Skin of body (tissue), 2 donors: ENCODE data around the gene RPH3AL. TPM values are rescaled to one million over a fixed set of nuclear protein-coding genes. Genes with fewer than 3 reads are reported as not detected.
"Not testable (repeated sequence)": the region's sequence is repeated elsewhere in the genome, so short reads cannot be mapped to it uniquely, and the experiment has no call there.

Experiments used
- DNase-seq: peaks from one replicate; lab custom pipeline; 2025; lab: John Stamatoyannopoulos, UW
- total RNA-seq: library from RNA; depleted of rRNA; stranded (reverse); fragments of >200 nt; gene quantifications from one replicate; pipeline ENCODE4 v1.2.3, GENCODE V29; 2014

Gene RPH3AL
- total RNA-seq, 1 donor from 2014 or later = 4.8 TPM

DNA sequence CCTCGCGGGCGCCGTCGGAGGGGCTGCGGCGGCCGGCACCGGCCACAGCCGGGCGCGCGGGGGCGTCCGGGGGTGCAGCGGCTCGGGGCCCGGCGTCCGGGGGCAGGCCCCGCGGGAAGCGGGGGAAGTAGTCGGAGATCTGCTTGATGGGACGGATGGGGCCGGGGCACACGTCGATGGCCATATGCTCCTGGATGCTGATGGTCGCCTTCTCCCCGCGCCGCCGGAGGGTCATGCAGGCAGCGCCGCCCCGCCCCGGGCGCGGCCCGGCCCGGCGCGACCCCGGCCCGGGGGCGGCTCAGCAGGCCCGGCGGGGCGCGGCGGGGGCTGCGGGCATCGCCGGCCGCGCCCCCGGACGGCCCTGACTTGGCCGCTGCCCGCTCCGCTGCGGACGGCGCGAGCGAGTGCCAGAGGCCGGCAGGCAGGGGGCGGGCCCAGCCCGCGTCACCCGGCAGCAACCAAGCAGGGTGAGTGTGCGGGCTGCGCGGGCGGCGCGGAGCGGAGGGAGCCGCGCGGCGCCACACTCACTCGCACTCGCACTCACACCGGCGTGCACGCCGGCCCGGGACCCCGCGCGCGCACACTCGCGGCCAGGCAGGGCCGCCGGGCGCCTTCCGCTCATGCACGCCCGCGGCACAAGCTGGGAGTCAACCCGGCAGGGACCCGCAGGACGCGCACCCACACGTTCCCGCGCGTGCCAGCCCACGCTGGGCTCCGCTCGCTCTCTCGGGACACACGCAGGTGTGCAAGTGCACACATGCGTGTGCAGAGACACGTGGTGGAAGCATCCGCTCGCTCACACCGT, 171.2 kb downstream of the RPH3AL start, which contains the start of gene DOC2B:
TSS of gene DOC2B (minus strand) at position 406 of the 805 bp plus-strand sequence. CDS start at position 235, 171 bp downstream.
- DNase-seq = no peak

DNA sequence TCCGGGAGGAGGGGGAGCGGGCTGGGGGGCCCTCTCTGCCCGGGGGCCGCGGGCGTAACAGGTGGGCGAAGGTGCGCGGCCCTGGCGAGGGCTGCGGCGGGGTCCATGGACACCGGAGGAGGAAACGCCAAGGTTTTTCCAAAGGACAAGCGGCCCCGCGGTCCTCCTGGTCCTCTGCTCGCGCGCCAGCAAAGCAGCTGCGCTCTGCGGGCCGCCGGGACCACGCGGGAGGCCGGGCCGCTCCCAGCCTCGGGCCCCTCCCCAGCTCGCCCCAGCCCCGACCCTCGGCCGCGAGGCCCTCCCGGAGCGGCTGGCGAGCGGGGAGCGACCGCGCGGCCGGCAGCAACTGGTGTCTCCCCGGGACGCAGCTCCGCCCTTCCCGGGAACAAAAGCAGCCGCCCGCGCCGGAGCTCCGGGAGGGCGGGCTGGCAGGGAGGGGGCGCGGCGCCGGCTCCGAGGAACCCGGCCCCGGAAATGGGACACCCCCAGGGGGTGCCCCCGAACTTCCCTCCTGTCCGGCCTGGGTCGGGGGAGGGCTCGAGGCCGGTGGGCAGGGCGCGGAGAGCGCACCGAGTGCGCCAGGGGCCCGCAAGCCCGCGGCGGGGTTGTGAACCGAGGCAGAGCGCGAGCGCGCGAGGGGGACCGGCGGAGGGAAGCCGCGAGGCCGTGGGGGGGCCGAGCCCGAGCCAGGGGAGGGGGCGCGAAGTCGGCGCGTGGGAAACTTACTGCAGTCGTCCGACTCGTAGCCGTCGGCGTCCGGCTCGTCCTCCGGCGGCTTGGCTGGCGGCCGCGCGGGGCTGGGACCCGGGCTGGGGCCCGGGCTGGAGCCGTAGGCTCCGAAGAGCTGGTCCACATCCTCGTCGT, 172.0 kb downstream of the RPH3AL start:
- no peak for DNase-seq

GRCh38 chr17:179781-180380, 172.7 kb downstream of the RPH3AL start:
- no peak for DNase-seq

DNA sequence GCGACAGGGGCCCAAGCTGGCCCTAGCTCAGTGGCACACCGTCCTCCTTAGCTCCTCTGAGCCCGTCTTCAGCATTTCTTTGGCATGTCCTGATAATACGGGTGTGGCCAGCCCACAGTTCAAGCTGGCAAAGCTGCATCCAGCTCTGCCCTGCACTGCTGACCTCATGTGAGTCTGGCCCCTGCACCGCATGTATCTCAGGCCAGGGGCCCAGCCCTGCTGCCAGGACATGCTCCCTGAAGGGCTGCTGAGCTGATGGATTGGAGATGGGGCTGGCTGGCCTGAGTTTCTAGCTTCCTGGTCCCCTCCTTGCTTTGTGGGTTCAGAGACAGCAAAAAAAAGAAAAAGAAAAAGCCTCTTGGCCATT, 173.6 kb downstream of the RPH3AL start:
- DNase-seq = no peak

GRCh38 chr17:178292-179065, 174.1 kb downstream of the RPH3AL start:
- DNase-seq = no peak

DNA sequence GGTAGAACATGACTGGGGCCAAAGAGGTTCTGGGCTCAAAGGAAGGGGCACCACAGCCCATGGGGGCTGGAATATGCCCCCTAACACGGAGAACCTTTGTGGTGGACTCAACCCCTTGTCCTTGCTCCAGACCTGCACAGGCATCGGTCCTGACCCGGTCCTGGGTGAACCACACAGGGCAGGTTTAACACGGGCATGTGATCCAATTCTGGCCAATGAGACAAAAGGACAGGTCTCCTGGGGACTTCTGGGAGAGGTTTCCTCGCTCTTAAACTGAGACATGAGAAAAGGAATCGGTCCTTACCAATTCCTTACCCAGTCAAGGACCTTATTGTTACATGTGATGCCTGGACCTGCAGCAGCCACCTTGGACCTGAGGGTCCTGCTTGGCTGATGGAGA, 174.8 kb downstream of the RPH3AL start:
- DNase-seq = no peak

GRCh38 chr17:177155-177554, 175.5 kb downstream of the RPH3AL start:
- DNase-seq = no peak

DNA sequence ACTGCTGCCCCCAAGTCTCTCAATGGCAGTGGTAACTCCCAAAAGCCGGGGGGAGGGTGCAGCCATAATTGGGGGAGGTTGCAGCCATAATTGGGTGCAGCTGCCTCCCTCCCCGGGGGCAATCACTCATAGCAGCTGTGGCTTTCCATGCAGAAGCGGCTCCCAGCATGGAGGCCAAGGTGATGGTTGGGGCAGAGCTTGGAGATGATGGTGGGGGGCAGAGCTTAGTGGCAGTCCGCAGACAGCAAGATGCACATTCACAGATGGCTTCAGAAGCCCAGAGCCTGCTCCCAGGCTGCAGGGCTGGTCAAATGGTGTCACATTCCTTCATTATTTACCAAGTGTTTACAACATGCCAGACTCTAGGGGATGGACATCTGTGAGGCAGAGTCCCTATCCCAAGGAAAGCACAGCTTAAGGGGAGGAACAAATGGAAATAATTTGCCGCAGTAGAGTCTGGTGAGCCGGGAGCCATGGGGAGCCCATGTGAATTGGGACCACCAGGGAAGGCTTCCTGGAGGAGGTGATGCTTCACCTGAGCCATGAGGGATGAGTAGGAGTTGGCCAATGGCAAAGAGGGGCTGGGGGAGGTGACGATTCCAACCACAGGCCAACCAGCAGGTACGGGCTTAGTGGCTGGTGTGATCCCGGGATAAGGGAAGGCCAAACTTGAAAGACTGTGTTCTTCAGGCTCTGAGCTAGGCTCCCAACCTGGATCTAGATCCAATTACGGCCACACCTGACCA, 179.3 kb downstream of the RPH3AL start:
- peak; percentile 38 for DNase-seq

- no peak for DNase-seq
These were observed 180.2 kb downstream of the RPH3AL start for GRCh38 chr17:172401-172800.

GRCh38 chr17:171871-172270, 180.7 kb downstream of the RPH3AL start:
- no peak for DNase-seq

DNA sequence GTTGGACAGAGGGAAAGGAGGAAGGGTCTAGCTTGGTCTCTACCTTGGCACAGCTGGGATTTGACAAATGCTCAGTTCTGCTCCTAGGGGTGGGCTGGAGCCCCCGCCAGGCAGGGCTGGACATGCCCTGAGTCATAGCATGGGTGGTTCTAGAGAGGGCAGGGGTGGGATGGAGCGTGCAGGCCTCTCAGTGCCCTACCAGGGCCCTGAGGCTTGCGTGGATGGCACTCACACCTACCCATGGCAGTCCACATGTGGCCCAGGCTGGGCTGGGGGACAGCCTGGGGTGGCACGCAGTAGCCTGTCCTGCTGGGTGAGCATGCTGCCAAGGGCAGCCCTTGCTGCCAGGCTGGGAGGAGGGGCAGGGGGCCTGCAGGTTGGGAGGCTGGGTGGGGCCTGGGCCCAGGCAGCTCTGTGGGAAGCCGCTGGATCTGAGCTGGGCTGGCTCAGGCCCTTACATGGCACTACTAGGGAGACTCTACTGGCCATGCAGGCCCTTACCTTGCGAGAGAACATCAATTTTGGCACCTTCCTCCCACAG, 182.4 kb downstream of the RPH3AL start:
- DNase-seq = no peak

DNA sequence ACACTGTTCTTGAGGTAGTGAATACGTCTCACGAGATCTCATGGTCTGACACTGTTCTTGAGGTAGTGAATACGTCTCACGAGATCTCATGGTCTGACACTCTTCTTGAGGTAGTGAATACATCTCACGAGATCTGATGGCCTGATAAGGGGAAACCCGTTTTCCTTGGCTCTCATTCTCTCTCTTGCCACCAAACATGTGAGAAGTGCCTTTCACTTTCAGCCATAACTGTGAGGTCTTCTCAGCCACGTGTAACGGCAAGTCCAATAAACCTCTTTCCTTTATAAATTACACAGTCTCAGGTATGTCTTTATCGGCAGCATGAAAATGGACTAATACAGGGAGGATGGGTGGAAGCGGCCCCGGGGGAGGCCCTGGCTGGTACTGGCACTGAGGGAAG, 184.0 kb downstream of the RPH3AL start:
- not testable (repeated sequence) for DNase-seq

- DNase-seq = no peak
These were observed 186.7 kb downstream of the RPH3AL start for GRCh38 chr17:165939-166338.

- DNase-seq = peak; percentile 45
These were observed 188.0 kb downstream of the RPH3AL start for GRCh38 chr17:164303-165235.

DNA sequence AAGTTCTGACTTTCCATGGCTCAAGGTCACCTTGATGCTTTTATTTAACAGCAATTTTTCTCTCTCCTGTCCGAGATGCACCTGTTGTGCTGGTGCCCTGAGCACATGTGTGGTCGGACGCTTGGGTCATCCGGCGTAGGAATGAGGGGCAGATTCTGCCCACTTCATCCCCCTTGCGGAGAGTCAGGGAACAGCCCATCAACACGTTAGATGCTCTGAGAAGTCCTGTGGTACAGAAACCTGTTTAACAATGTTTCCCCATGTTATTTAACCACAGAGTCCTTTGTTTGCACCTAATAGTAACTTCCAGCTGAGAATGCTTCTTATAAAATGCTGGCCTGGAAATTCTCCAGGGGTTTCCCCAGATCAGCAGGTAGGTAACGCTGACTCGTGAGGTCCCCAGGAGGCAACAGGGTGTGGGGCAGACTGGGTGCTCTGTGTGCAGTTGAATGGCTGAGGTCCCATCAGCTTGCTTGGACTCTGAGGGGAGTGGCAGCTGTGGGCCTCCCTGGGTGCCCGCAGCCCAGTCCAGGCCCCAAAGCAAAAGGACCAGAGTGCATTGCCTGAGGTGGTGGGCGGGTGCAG, 189.0 kb downstream of the RPH3AL start:
- DNase-seq = no peak

- DNase-seq = no peak
These were observed 189.9 kb downstream of the RPH3AL start for GRCh38 chr17:162689-163088.
